ENCODE data around the gene ABI2.

DNA sequence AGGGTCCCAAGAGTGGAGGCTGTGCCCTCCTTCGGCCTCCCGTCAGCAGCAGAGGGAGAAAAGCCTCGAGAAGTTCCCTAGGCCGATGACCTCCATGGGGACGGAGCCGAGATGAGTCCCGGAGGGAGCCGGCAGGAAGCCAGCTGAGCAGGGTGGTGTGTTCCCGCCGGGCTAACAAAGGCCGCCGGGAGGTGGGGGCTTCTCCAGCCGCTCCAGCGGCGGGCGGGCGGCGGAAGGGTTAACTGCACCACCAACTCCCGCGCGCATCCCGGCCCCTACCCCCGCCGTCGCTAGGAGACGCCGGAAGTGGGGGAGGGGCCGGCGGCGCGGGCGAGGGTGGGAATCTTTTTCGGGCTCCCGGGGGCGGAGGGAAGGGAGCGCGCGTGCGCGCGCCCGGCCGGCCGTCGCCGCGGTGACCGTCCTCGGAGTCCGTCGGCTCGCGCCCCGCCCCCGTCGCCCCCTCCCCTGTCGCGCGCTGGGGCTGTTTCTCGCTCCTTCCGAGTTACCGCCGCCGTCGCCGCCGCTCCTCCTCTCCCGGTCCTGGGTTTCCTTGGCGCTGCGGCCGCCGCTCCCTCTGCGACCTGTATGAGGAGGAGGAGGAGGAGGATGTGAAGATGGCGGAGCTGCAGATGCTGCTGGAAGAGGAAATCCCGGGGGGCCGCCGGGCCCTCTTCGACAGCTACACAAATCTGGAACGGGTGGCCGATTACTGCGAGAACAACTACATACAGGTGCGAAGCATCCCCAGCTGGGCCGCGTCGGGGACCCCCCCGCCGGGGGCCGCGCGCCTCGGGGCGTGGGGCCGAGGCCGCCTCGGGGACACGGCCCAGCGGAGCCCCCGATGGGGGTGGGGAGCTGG is at the start of gene ABI2:
- TF ChIP-seq EZH2 (IDR thresholded peaks at IDR 0.05; ENCODE audit: borderline replicate concordance, low read length) = no peak
- TF ChIP-seq, protein P1, sequence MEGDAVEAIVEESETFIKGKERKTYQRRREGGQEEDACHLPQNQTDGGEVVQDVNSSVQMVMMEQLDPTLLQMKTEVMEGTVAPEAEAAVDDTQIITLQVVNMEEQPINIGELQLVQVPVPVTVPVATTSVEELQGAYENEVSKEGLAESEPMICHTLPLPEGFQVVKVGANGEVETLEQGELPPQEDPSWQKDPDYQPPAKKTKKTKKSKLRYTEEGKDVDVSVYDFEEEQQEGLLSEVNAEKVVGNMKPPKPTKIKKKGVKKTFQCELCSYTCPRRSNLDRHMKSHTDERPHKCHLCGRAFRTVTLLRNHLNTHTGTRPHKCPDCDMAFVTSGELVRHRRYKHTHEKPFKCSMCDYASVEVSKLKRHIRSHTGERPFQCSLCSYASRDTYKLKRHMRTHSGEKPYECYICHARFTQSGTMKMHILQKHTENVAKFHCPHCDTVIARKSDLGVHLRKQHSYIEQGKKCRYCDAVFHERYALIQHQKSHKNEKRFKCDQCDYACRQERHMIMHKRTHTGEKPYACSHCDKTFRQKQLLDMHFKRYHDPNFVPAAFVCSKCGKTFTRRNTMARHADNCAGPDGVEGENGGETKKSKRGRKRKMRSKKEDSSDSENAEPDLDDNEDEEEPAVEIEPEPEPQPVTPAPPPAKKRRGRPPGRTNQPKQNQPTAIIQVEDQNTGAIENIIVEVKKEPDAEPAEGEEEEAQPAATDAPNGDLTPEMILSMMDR (conservative IDR thresholded peaks at IDR 0.05 in 1 of 2, IDR thresholded peaks at IDR 0.05 in 1 of 2; ENCODE audit: extremely low read depth in 1 of 2, insufficient read depth in 1 of 2, low read depth in 1 of 2, low read length in 2 of 2) = no peak
